Hepatocyte (in vitro differentiated cells): ENCODE data around the gene SAMD14. TPM values are rescaled to one million over a fixed set of nuclear protein-coding genes. Genes with fewer than 3 reads are reported as not detected.

Experiments used
- DNase-seq: peaks from one replicate; pipeline ENCODE4 v3.0.0-alpha.2; 2016; ENCODE audit warnings: low spot score
- H2AFZ ChIP-seq: fragments of 200-600 bp; sonication (generic); 2 replicates; pipeline ENCODE4 v1.6.0; 2016; ENCODE audit warnings: antibody characterized with exemption, mild to moderate bottlenecking
- H3K27ac ChIP-seq: fragments of 200-600 bp; sonication (generic); 2 replicates; pipeline ENCODE4 v1.5.1; 2016; ENCODE audit warnings: mild to moderate bottlenecking
- H3K27me3 ChIP-seq: fragments of 200-600 bp; sonication (generic); 2 replicates; pipeline ENCODE4 v1.6.1; 2016
- H3K36me3 ChIP-seq: fragments of 200-600 bp; sonication (generic); replicated peaks from 2 replicates; pipeline ENCODE4 v1.5.1; 2016; ENCODE audit warnings: low read depth; ENCODE audit not compliant: insufficient read depth
- H3K4me1 ChIP-seq: fragments of 200-600 bp; sonication (generic); 2 replicates; pipeline ENCODE4 v1.5.1; 2016; ENCODE audit warnings: mild to moderate bottlenecking, moderate library complexity; ENCODE audit not compliant: insufficient read depth
- H3K4me2 ChIP-seq: fragments of 200-600 bp; sonication (generic); 2 replicates; pipeline ENCODE4 v1.6.0; 2016
- H3K4me3 ChIP-seq: fragments of 200-600 bp; sonication (generic); 2 replicates; pipeline ENCODE4 v1.5.1; 2016; ENCODE audit warnings: mild to moderate bottlenecking
- H3K79me2 ChIP-seq: fragments of 200-600 bp; sonication (generic); 2 replicates; pipeline ENCODE4 v1.6.0; 2017; ENCODE audit warnings: mild to moderate bottlenecking
- H3K9me2 ChIP-seq: fragments of 200-600 bp; sonication (generic); replicated peaks from 2 replicates; pipeline ENCODE4 v1.6.0; 2017; ENCODE audit warnings: mild to moderate bottlenecking; ENCODE audit not compliant: insufficient read depth
- H3K9me3 ChIP-seq: fragments of 200-600 bp; sonication (generic); 2 replicates; pipeline ENCODE4 v1.5.1; 2016; ENCODE audit warnings: low read depth, mild to moderate bottlenecking
- H4K20me1 ChIP-seq: fragments of 200-600 bp; sonication (generic); 2 replicates; pipeline ENCODE4 v1.6.0; 2016; ENCODE audit warnings: mild to moderate bottlenecking; ENCODE audit not compliant: insufficient read depth, poor library complexity, severe bottlenecking
- EZH2 ChIP-seq: fragments of 200-600 bp; sonication (generic); IDR thresholded peaks from 2 replicates; pipeline ENCODE4 v1.6.1; 2016; ENCODE audit warnings: antibody characterized with exemption, mild to moderate bottlenecking, borderline replicate concordance
- EZH2phosphoT487 ChIP-seq: fragments of 200-600 bp; sonication (generic); IDR thresholded peaks from one replicate; pipeline ENCODE4 v1.6.1; 2018; ENCODE audit warnings: antibody characterized with exemption, mild to moderate bottlenecking, low read depth, moderate library complexity; ENCODE audit not compliant: unreplicated experiment, severe bottlenecking
- WGBS: methylation state at CpG from one replicate; pipeline ENCODE4 v1.1.6; 2016; ENCODE audit warnings: low lambda C conversion rate; ENCODE audit errors: missing lambda C conversion rate; 5-methylcytosine and 5-hydroxymethylcytosine counted together
- polyA plus RNA-seq: library from polyadenylated mRNA; unstranded; fragments of >200 nt; fragmentation: Nextera tagmentation; extraction: Ambion mirVana; gene quantifications from 2 replicates; pipeline ENCODE4 v1.2.1, GENCODE V29; 2016
- total RNA-seq: library from RNA; depleted of rRNA; stranded (reverse); fragments of >200 nt; gene quantifications from 2 replicates; pipeline ENCODE4 v1.2.3, GENCODE V29; 2014
- TF ChIP-seq, protein P1 (sequence below): fragments of 200-600 bp; sonication (generic); IDR thresholded peaks from 2 replicates; pipeline ENCODE4 v1.5.1; 2016; ENCODE audit warnings: antibody characterized with exemption, mild to moderate bottlenecking; ENCODE audit not compliant: poor library complexity

Gene SAMD14
- total and polyA plus RNA-seq, 2 experiments from 2014 or later = 3.1 to 4.2 TPM

DNA sequence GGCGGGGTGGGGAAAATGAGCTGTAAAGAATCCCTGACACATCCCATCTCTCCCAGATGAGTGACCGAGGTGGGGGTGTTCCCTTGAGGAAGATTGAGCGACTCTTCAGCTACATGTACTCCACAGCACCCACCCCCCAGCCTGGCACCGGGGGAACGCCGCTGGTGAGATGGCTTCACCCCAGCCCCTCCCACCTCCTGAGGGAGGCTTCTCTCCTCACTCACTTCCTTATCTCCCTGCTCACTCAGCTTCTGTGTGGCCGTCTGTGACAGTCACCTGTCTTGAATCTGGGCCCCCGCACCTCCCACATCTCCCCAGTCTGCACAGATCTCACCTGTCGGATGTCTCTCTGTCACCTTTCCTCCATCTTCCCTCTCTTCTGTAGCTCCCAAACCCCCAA is 21.4 kb downstream of the SAMD14 start:
- Histone ChIP-seq H3K27me3 (no peaks in the 10 kb centered on the region), H3K4me1 (peaks cover 8% of the 10 kb centered on the region), H2AFZ (no peak overlapping the region), H3K9me2 (no peaks in the 10 kb centered on the region), H3K4me2 (no peak overlapping the region), H3K9me3 (no peaks in the 10 kb centered on the region), H3K4me3 (no peak overlapping the region), H3K27ac (no peak overlapping the region), H3K79me2 (no peaks in the 10 kb centered on the region), H4K20me1 (no peaks in the 10 kb centered on the region), H3K36me3 (no peaks in the 10 kb centered on the region)
- no peak for DNase-seq
- WGBS = 75% methylated on average over 5 of the region's 9 CpGs
- no peak for TF ChIP-seq EZH2
- TF ChIP-seq, protein P1, sequence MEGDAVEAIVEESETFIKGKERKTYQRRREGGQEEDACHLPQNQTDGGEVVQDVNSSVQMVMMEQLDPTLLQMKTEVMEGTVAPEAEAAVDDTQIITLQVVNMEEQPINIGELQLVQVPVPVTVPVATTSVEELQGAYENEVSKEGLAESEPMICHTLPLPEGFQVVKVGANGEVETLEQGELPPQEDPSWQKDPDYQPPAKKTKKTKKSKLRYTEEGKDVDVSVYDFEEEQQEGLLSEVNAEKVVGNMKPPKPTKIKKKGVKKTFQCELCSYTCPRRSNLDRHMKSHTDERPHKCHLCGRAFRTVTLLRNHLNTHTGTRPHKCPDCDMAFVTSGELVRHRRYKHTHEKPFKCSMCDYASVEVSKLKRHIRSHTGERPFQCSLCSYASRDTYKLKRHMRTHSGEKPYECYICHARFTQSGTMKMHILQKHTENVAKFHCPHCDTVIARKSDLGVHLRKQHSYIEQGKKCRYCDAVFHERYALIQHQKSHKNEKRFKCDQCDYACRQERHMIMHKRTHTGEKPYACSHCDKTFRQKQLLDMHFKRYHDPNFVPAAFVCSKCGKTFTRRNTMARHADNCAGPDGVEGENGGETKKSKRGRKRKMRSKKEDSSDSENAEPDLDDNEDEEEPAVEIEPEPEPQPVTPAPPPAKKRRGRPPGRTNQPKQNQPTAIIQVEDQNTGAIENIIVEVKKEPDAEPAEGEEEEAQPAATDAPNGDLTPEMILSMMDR = no peak
- no peak for TF ChIP-seq EZH2phosphoT487

DNA sequence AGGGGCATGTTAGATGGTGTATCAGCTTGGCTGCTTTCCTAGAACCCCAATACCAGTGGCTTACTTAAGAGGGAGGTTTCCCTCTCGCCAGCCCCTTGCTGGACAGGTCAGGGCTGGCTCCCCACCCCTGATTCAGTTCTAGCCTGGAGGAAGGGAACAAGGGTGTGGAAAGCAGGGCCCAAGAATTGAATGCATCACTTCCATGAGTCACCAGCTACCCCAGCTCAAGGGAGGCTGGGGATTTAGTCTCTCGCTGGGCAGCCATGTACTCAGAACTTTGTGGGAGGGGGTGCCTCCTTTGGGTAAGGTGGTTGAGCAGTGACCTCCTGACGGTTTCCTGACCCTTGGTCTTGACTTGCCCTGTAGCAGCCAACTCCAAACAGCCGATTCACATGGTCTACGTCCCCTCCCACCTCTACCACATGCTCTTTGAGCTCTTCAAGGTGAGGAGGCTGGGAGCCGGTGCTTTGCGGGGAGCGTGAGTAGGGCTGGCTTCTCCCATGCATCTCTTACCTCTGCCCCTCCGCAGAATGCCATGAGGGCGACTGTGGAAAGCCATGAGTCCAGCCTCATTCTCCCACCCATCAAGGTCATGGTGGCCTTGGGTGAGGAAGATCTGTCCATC is 22.1 kb downstream of the SAMD14 start:
- Histone ChIP-seq H3K9me3 (no peaks in the 10 kb centered on the region), H3K4me1 (peaks cover 9% of the 10 kb centered on the region), H3K27me3 (no peaks in the 10 kb centered on the region), H3K79me2 (no peaks in the 10 kb centered on the region), H3K27ac (no peak overlapping the region), H4K20me1 (no peaks in the 10 kb centered on the region), H3K9me2 (no peaks in the 10 kb centered on the region), H2AFZ (no peak overlapping the region), H3K4me3 (no peak overlapping the region), H3K4me2 (no peak overlapping the region), H3K36me3 (no peaks in the 10 kb centered on the region)
- 91% methylated on average over 10 of the region's 10 CpGs for WGBS
- no peak for TF ChIP-seq EZH2phosphoT487
- DNase-seq = no peak

DNA sequence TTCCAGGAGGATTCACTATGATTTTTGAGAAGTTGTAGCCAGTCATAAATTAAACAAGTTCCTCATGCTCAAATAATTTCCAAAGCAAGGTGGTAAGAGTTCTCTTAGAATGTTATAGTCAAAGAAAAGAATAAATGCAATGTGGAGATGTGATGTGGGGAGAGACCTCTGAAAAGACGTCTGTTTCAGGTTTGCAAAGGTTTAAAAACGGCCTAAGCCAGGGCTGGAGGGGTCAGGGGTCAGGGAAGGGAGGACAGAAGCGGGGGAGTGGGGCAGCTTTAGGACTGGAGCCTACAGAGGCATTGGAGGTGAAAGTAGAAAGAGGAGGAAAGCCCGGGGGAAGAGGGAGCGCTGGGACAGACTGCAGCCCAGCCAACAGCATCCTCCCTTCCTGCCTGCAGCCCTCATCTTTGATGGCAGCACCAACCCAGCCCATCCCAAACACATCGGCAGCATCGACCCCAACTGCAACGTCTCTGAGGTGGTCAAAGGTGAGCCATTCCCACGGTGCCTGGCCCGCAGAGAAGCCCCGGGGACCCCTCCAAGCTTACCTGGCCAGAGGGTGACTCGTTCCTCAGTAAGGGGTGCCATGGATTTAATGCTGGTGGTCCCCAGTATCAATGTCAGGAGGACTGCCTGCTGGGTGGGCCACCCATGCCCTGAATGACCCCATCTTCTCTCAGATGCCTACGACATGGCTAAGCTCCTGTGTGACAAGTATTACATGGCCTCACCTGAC is 23.4 kb downstream of the SAMD14 start:
- no peak for DNase-seq
- H3K79me2 ChIP-seq = no peaks in the 10 kb centered on the region
- H3K4me2 ChIP-seq = no peak overlapping the region
- H3K36me3 ChIP-seq = no peaks in the 10 kb centered on the region
- no peaks in the 10 kb centered on the region for H3K9me3 ChIP-seq
- TF ChIP-seq EZH2 (no peak), EZH2phosphoT487 (no peak)
- TF ChIP-seq, protein P1 = no peak
- H4K20me1 ChIP-seq = no peaks in the 10 kb centered on the region
- no peak overlapping the region for H3K27ac ChIP-seq
- peaks cover 15% of the 10 kb centered on the region for H3K4me1 ChIP-seq
- 81% methylated on average over 13 of the region's 13 CpGs for WGBS
- H3K27me3 ChIP-seq = no peaks in the 10 kb centered on the region
- no peak overlapping the region for H2AFZ ChIP-seq
- no peak overlapping the region for H3K4me3 ChIP-seq
- no peaks in the 10 kb centered on the region for H3K9me2 ChIP-seq

DNA sequence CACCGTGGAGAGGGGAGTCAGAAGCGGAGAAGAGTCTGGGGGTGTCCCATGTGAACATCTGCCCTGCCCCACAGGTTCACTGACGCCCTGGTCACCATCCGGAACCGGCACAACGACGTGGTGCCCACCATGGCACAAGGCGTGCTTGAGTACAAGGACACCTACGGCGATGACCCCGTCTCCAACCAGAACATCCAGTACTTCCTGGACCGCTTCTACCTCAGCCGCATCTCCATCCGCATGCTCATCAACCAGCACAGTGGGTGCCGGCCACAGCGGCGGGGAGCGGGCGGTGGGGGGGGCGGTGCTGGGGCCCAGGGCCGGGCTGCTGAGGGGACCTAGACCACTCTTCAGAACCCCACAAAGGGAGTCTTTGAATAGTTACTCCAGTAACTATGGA is 24.1 kb downstream of the SAMD14 start:
- Histone ChIP-seq H4K20me1 (no peaks in the 10 kb centered on the region), H3K27me3 (no peaks in the 10 kb centered on the region), H3K9me3 (no peaks in the 10 kb centered on the region), H3K4me3 (no peak overlapping the region), H2AFZ (no peak overlapping the region), H3K9me2 (no peaks in the 10 kb centered on the region), H3K4me2 (no peak overlapping the region), H3K36me3 (no peaks in the 10 kb centered on the region), H3K4me1 (peaks cover 20% of the 10 kb centered on the region), H3K79me2 (no peaks in the 10 kb centered on the region), H3K27ac (no peak overlapping the region)
- TF ChIP-seq, protein P1 = no peak
- TF ChIP-seq EZH2phosphoT487 = no peak
- TF ChIP-seq EZH2 = no peak
- no peak for DNase-seq
- 95% methylated on average over 21 of the region's 21 CpGs for WGBS
